NCI-H510A treated with DMSO at 0.1 percent for 48 hours (cell line): ENCODE measurements around the gene ZFYVE21.

Experiments used
- DNase-seq: peaks from one replicate; lab custom pipeline; 2025; lab: John Stamatoyannopoulos, UW

ZFYVE21 gene

DNA sequence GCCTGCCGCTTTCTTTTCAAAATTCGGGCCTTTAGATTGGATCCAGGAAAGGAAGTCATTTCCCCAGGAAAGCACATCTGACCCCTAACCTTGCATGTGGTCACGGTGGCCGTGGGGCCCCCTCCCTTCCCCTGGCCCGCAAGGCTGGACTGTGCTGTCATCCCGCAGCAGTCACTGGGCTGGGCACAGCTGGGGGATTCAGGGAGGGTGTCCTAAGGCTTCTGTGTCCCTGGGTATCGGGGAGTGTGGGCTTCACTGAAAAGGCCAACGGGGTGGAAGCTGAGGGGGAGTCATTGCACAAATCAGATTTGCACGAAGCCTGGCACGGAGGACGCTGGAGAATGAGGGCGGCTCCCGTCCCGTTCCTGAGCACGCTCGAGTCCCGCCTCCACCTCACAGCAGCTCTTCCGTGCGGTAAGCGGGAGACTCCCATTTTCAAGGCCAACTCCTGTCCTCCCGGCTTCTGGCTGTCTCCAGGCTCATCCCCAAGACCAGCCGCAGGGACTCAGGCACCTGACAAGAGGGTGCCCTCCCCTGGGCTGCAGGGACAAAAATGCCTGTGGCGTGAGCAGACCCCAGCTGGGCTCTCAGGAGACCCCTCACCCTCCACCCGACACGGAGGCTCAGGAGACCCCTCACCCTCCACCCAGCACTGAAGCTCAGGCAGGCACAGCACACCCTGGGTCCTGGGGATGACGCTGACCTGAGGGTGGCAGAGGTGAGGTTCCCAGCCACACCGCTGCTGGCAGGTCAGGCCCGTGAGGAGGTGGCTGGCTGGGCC, 9.9 kb upstream of the ZFYVE21 start:
- no peak for DNase-seq

DNA sequence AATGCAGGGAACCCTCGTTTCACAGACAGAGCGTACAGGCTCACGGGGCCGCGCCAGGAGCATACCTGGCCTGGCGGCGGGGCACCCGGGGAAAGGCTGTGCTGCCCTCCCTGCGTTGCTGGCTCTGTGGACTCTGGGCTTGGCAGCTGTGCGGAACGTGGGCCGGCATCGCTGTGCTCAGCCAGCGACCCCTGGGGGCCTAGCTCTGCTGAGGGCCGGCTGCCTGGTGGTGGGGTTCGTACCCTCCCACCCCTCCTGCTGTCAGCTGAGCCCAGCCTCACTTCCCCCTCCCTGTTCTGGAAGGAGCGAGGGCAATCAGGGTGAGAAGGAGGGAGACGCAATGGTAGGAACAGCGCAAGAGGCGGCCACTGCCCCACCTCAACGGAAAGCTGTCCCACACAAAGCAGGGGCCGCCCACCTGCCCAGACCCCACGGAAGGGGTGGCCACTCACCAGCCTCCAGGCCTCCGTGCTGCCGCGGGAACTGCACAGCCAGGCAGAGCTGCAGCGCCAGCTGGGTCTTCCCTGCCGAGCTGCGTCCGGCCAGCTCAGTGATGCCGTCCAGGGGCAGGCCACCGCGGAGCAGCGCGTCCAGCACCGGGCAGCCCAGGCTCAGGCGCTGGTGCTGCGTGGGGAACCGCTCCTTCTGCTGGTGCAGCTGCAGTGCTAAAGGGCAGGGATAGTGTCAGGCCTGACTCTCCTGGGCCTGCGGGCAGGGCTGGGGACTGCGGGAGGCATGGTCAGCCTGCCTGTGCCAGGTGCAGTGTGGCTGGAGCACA, 8.9 kb upstream of the ZFYVE21 start:
- no peak for DNase-seq

- DNase-seq: no peak
These were observed 8.0 kb upstream of the ZFYVE21 start for GRCh38 chr14:103707329-103708263.

DNA sequence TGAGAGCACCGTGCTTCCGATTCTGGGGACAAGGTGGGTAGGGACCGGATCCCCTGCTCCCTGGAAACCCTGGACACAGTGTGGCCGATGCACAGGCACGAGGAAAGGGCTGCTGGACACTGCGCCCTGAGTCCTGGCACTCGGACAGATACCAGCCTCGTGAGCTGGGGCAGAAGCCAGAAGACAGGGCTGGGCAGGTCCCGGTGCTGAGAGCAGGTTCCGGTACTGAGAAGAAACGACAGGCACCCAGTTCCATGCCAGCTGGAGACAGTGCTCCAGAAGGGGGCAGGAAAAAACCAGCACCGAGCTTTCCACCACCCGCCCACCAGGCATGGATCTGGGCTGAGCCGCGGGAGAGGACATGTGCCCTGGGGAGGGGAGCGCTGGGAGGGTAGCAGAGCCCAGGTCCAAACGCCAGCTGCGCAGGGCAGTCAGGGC, 6.8 kb upstream of the ZFYVE21 start:
- DNase-seq: no peak

- no peak for DNase-seq
These were observed 5.8 kb upstream of the ZFYVE21 start for GRCh38 chr14:103709814-103710213.

DNA sequence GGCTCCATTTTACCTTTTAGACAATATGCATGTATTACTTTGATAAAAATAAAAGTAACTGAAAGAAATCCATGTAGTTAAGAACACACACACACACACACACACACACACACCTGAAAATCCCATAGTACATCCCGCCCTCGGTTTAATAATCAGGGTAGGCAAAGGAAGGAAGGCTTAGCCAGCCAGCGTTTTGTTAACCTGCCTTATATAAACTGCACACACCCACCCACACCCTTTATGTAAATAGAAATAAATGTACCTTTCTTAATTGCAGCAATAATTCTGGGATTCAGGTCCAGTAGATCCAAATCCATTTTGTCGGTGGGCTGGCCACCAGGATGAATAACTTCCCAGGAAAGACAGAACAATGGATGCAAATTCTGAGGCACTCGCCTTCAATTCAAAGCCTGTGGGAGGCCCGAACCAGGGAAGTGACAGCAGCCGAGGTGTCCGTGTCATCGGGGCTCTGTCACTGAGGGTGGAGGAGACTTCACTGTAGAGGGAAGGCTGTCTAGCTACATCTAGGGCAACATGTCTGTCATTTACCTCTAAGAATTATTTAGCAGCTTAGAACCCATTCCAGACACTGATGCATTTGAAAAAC, 4.7 kb upstream of the ZFYVE21 start:
- no peak for DNase-seq

- DNase-seq: no peak
These were observed 3.8 kb upstream of the ZFYVE21 start for GRCh38 chr14:103711516-103712431.

DNA sequence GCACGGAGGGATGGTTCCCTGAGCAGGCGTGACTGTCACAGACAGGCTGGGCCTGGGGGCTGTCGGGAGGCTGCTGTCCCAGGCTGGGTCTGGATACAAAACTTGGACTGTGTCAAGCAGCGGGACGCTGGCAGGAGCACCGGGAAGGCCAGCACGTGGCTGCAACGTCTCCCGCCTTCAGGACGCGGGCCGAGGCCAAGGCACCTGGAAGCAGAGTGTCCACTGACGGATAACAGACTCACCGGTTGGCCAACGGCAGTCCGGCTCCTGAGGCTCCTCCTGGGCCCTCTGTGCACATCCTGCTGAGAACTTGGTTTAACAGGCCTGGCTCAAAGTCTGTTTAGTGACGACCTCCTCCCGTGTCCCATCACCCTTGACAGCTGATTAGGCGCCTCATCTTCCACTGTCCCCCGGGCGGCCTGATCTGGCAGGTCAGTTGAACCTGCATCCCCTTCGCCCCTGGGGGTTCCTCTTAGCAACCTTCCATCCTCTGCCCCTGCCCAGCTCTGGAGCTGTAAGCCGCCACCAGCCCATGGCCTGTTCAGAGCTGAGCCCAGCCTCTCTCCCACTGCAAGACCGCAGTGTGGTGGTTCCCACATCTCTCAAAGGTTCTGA, 2.9 kb upstream of the ZFYVE21 start:
- DNase-seq: no peak

GRCh38 chr14:103713304-103714062, 2.1 kb upstream of the ZFYVE21 start:
- DNase-seq: no peak

GRCh38 chr14:103714063-103714724, 1.4 kb upstream of the ZFYVE21 start:
- no peak for DNase-seq

DNA sequence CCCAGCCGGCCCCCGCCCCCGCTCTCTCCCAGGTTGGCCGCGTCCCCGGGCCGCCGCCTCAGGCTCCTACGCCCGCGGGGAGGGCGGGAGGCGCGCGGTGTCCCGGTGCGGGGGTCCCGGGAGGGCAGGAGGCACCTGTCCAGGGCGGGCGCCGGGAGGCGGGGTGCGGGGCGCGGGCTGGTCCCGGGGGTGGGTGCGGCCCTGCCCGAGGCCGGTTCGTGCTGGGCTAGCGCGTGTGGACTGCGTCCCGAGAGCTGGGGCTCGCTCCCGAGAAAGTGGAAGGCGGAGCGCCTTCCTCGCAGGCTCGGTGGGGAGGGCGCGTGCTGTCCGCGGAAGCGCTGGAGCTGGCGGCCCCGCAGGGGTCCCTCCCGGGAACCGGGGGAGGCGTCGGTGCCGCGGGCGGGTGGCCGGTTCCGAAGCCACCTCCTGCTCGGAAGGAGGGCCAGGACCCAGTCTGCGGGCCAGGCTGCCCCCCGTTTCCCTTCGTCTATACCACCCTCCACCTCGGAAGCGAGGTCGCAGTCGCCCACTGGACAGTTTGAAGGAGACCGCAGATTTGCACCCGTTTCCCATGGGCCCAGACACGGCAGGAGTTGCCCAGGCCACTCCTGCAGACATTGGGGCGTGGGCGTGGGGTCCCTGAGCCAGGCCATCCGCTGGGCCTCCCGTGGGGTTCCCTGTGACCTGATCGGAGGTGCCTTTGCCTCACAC, 636 bp downstream of the ZFYVE21 start:
- DNase-seq: no peak

- DNase-seq: no peak
These were observed 1.3 kb downstream of the ZFYVE21 start for GRCh38 chr14:103716899-103717411.

DNA sequence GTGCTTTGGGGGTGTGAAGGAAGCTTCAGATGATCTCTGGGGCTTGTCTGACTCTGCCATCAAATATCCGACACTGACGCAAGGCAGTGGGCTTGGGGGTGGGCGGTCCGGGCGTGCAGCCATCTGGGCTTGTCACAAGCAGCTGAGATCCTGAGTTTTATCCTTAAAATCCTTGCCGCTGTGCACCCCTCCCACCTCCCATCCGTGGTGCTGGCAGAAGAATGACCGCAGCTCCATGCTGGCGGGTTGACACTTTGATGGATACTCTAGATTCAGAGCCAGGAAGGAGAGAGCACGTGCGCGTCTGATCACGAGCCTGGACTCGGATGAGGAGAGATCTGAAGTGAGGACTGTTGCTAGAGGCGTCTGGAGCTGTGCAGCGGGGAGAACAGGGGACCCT, 3.0 kb downstream of the ZFYVE21 start:
- DNase-seq: no peak

DNA sequence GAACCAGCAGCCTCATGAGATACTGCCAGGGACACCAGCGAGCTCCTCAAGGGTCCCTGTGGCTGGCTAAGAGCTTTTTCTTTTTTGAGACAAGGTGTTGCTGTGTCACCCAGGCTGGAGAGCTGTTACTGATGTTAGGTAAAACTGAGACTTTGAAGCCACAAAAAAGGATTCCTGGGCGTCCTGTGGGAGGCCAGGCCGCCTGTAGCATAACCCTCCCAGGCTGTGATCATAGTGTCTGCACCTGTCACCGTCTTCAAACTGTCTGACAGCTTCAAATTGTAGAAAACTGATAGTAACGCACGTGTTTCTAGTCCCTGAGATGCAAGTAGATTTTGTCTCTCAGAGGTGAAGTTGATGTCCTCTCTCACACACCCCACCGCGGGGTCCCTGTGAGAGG, 4.1 kb downstream of the ZFYVE21 start:
- DNase-seq: no peak

- no peak for DNase-seq
These were observed 5.9 kb downstream of the ZFYVE21 start for GRCh38 chr14:103721334-103722120.

- DNase-seq: no peak
These were observed 8.1 kb downstream of the ZFYVE21 start for GRCh38 chr14:103723748-103724081.

- no peak for DNase-seq
These were observed 8.5 kb downstream of the ZFYVE21 start for GRCh38 chr14:103724116-103724515.
